Tibial nerve (tissue), 3 donors: ENCODE measurements around the gene PCDHGB4.
"Not testable (repeated sequence)": the region's sequence is repeated elsewhere in the genome, so short reads cannot be mapped to it uniquely, and the experiment has no call there.

ENCODE experiments used
- EP300 ChIP-seq, 2 donors: sonication (generic); formaldehyde crosslinking; IDR thresholded peaks; one replicate each; pipeline ENCODE4 v1.6.1; 2017; ENCODE audit warnings: antibody characterized with exemption in 2 of 2, mild to moderate bottlenecking in 1 of 2
- POLR2A ChIP-seq, 2 donors: fragments of 450-650 bp; IDR thresholded peaks; one replicate each; pipeline ENCODE4 v1.6.1; 2017; ENCODE audit warnings: antibody characterized with exemption in 2 of 2, mild to moderate bottlenecking in 2 of 2, moderate library complexity in 2 of 2

GRCh38 chr5:141414548-141415274 is 27.2 kb downstream of the PCDHGB4 start:
- not testable (repeated sequence) for TF ChIP-seq POLR2A, EP300 (IDR thresholded peaks at IDR 0.05)
